Uterus (tissue), 2 donors: ENCODE data around the gene L1CAM.

Experiments
- POLR2A ChIP-seq, 2 donors: fragments of 450-650 bp; IDR thresholded peaks; one replicate each; pipeline ENCODE4 v1.6.1; 2016; ENCODE audit warnings: antibody characterized with exemption in 2 of 2, mild to moderate bottlenecking in 1 of 2, moderate library complexity in 1 of 2
- TF ChIP-seq, protein P1 (sequence below), 4 experiments: fragments of 200-600 bp in 2 of 4; fragments of 450-650 bp in 2 of 4; sonication (generic) in 2 of 4; IDR thresholded peaks; one replicate each; pipeline ENCODE4 v1.5.1; 2016 to 2019; ENCODE audit warnings: antibody characterized with exemption in 4 of 4, mild to moderate bottlenecking in 2 of 4, moderate library complexity in 1 of 4

DNA sequence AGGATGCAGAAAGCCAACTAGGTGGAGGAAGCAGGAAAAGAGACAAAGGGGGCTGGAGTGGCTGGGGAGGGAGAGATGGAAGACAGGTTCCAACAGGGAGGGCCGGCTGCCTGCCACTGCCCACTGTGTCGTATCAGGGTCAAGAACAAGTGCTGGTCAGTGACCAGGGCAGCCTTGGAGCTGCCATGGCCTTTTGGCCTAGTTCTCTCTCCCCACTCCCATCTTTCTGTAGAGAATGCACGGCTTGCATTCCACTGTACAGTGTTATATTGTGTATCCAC is 11.9 kb downstream of the L1CAM start:
- TF ChIP-seq, protein P1, sequence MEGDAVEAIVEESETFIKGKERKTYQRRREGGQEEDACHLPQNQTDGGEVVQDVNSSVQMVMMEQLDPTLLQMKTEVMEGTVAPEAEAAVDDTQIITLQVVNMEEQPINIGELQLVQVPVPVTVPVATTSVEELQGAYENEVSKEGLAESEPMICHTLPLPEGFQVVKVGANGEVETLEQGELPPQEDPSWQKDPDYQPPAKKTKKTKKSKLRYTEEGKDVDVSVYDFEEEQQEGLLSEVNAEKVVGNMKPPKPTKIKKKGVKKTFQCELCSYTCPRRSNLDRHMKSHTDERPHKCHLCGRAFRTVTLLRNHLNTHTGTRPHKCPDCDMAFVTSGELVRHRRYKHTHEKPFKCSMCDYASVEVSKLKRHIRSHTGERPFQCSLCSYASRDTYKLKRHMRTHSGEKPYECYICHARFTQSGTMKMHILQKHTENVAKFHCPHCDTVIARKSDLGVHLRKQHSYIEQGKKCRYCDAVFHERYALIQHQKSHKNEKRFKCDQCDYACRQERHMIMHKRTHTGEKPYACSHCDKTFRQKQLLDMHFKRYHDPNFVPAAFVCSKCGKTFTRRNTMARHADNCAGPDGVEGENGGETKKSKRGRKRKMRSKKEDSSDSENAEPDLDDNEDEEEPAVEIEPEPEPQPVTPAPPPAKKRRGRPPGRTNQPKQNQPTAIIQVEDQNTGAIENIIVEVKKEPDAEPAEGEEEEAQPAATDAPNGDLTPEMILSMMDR (IDR thresholded peaks at IDR 0.05), result no peak
- TF ChIP-seq POLR2A (IDR thresholded peaks at IDR 0.05), result no peak
